ENCODE data around the gene RNF181.
"Not testable (repeated sequence)": the region's sequence is repeated elsewhere in the genome, so short reads cannot be mapped to it uniquely, and the experiment has no call there.

The RNF181 gene

GRCh38 chr2:85595301-85596025 lies at the start of gene RNF181:
Gene RNF181, plus strand, starts transcription at chr2:85595745. Its CDS starts 19 bp downstream, at chr2:85595764.
- peak; percentile 77 for DNase-seq (ENCODE audit: low read depth)

GRCh38 chr2:85545780-85546240 lies 49.7 kb upstream of the RNF181 start:
- DNase-seq (ENCODE audit: low read depth), result no peak

- DNase-seq (ENCODE audit: low read depth), result no peak
Observed at GRCh38 chr2:85547089-85547858, 48.3 kb upstream of the RNF181 start.

GRCh38 chr2:85547859-85548607 lies 47.5 kb upstream of the RNF181 start:
- DNase-seq (ENCODE audit: low read depth), result no peak

- DNase-seq (ENCODE audit: low read depth), result no peak
Observed at GRCh38 chr2:85548608-85548900, 47.0 kb upstream of the RNF181 start.

GRCh38 chr2:85549095-85549494 lies 46.5 kb upstream of the RNF181 start:
- no peak for DNase-seq (ENCODE audit: low read depth)

GRCh38 chr2:85549826-85550225 lies 45.7 kb upstream of the RNF181 start:
- no peak for DNase-seq (ENCODE audit: low read depth)

- no peak for DNase-seq (ENCODE audit: low read depth)
Observed at GRCh38 chr2:85550486-85550885, 45.1 kb upstream of the RNF181 start.

- peak; percentile 91 for DNase-seq (ENCODE audit: low read depth)
Observed at GRCh38 chr2:85551698-85552678, 43.6 kb upstream of the RNF181 start.

GRCh38 chr2:85553184-85553583 lies 42.4 kb upstream of the RNF181 start:
- no peak for DNase-seq (ENCODE audit: low read depth)

- no peak for DNase-seq (ENCODE audit: low read depth)
Observed at GRCh38 chr2:85554980-85555612, 40.4 kb upstream of the RNF181 start.

GRCh38 chr2:85557130-85557529 lies 38.4 kb upstream of the RNF181 start:
- no peak for DNase-seq (ENCODE audit: low read depth)

- no peak for DNase-seq (ENCODE audit: low read depth)
Observed at GRCh38 chr2:85558160-85558559, 37.4 kb upstream of the RNF181 start.

- DNase-seq (ENCODE audit: low read depth), result not testable (repeated sequence)
Observed at GRCh38 chr2:85560403-85560726, 35.2 kb upstream of the RNF181 start.

GRCh38 chr2:85560812-85561279 lies 34.7 kb upstream of the RNF181 start:
- no peak for DNase-seq (ENCODE audit: low read depth)

- DNase-seq (ENCODE audit: low read depth), result peak; percentile 90
Observed at GRCh38 chr2:85561280-85562212, 34.0 kb upstream of the RNF181 start, which contains the start of gene GGCX. Gene GGCX, minus strand, starts transcription at chr2:85561493. Its CDS starts 65 bp downstream, at chr2:85561428.

- DNase-seq (ENCODE audit: low read depth), result no peak
Observed at GRCh38 chr2:85564144-85564563, 31.4 kb upstream of the RNF181 start.

GRCh38 chr2:85566265-85566664 lies 29.3 kb upstream of the RNF181 start:
- no peak for DNase-seq (ENCODE audit: low read depth)

- no peak for DNase-seq (ENCODE audit: low read depth)
Observed at GRCh38 chr2:85575739-85576138, 19.8 kb upstream of the RNF181 start.

GRCh38 chr2:85577063-85577385 lies 18.5 kb upstream of the RNF181 start:
- no peak for DNase-seq (ENCODE audit: low read depth)

Data from activated T-cell treated with anti-CD3 and anti-CD28 coated beads for 1 hour (primary cell).